ENCODE data around the gene SEMA3B. TPM values are rescaled to one million over a fixed set of nuclear protein-coding genes. Genes with fewer than 3 reads are reported as not detected.

SEMA3B gene
- total RNA-seq, 4 donors from 2014 or later: 2.9 to 5.2 (median 4.1) TPM

- H3K4me1 ChIP-seq: peaks cover 99% of the 10 kb centered on the region
- no peaks in the 10 kb centered on the region for H3K27me3 ChIP-seq
- peak overlapping the region; percentile 76 for H3K27ac ChIP-seq
- 73% methylated on average over 4 of the region's 16 CpGs for WGBS
- H3K9me3 ChIP-seq: no peaks in the 10 kb centered on the region
- no peak for DNase-seq (ENCODE audit: low spot score in 2 of 2)
- TF ChIP-seq POLR2A (IDR thresholded peaks at IDR 0.05) (no peak), EP300 (IDR thresholded peaks at IDR 0.05) (no peak), CTCF (IDR thresholded peaks at IDR 0.05) (no peak), POLR2AphosphoS5 (IDR thresholded peaks at IDR 0.05) (no peak)
- H3K36me3 ChIP-seq: peaks cover 3% of the 10 kb centered on the region
- H3K4me3 ChIP-seq: peak overlapping the region; percentile 40
Measured at GRCh38 chr3:50245251-50245745, 23.6 kb upstream of the SEMA3B start.

- peaks cover 99% of the 10 kb centered on the region for H3K4me1 ChIP-seq
- peak overlapping the region; percentile 40 for H3K4me3 ChIP-seq
- H3K9me3 ChIP-seq: no peaks in the 10 kb centered on the region
- DNase-seq (ENCODE audit: low spot score in 2 of 2): peak; percentile 96 to 97
- peaks cover 3% of the 10 kb centered on the region for H3K36me3 ChIP-seq
- peak; percentile 94 to 98 for TF ChIP-seq CTCF (IDR thresholded peaks at IDR 0.05)
- TF ChIP-seq POLR2A (IDR thresholded peaks at IDR 0.05): no peak
- TF ChIP-seq POLR2AphosphoS5 (IDR thresholded peaks at IDR 0.05): peak in 2 of 3 donors; percentile 32 to 74
- no peaks in the 10 kb centered on the region for H3K27me3 ChIP-seq
- peak overlapping the region; percentile 76 for H3K27ac ChIP-seq
- 0% methylated on average over 7 of the region's 25 CpGs for WGBS
Measured at GRCh38 chr3:50245831-50246516, 23.0 kb upstream of the SEMA3B start.

- H3K4me1 ChIP-seq: peaks cover 99% of the 10 kb centered on the region
- H3K27me3 ChIP-seq: no peaks in the 10 kb centered on the region
- no CpG with 5 or more reads among the region's 10 CpGs for WGBS
- peak overlapping the region; percentile 40 for H3K4me3 ChIP-seq
- TF ChIP-seq POLR2A (IDR thresholded peaks at IDR 0.05): no peak
- TF ChIP-seq CTCF (IDR thresholded peaks at IDR 0.05): no peak
- no peak for TF ChIP-seq EP300 (IDR thresholded peaks at IDR 0.05)
- peaks cover 3% of the 10 kb centered on the region for H3K36me3 ChIP-seq
- DNase-seq (ENCODE audit: low spot score in 2 of 2): no peak
- peak overlapping the region; percentile 76 for H3K27ac ChIP-seq
- no peaks in the 10 kb centered on the region for H3K9me3 ChIP-seq
Measured at GRCh38 chr3:50246517-50246954, 22.4 kb upstream of the SEMA3B start.

GRCh38 chr3:50248387-50248786 is 20.6 kb upstream of the SEMA3B start:
- H3K4me1 ChIP-seq: peaks cover 87% of the 10 kb centered on the region

More at GRCh38 chr3:50248387-50248786, 20.6 kb upstream of the SEMA3B start:
- DNase-seq (ENCODE audit: low spot score in 2 of 2): peak in 1 of 2 donors; percentile 87
- WGBS: 9% methylated on average over 3 of the region's 3 CpGs
- TF ChIP-seq EP300 (IDR thresholded peaks at IDR 0.05) (no peak), CTCF (IDR thresholded peaks at IDR 0.05) (no peak), POLR2A (IDR thresholded peaks at IDR 0.05) (no peak), POLR2AphosphoS5 (IDR thresholded peaks at IDR 0.05) (no peak)
- H3K4me3 ChIP-seq: no peak overlapping the region
- H3K27ac ChIP-seq: peak overlapping the region; percentile 76
- no peaks in the 10 kb centered on the region for H3K27me3 ChIP-seq
- H3K36me3 ChIP-seq: peaks cover 17% of the 10 kb centered on the region
- no peaks in the 10 kb centered on the region for H3K9me3 ChIP-seq
